Neural progenitor cell (in vitro differentiated cells): ENCODE measurements around the gene CA10. TPM values are rescaled to one million over a fixed set of nuclear protein-coding genes. Genes with fewer than 3 reads are reported as not detected.

Source experiments
- DNase-seq: peaks from one replicate; pipeline ENCODE4 v3.0.0-alpha.2; 2016; ENCODE audit warnings: low spot score
- H2AFZ ChIP-seq: fragments of 200-600 bp; sonication (generic); replicated peaks from 2 replicates; pipeline ENCODE4 v1.6.1; 2016; ENCODE audit warnings: antibody characterized with exemption
- H3F3A ChIP-seq: fragments of 200-600 bp; sonication (generic); 2 replicates; pipeline ENCODE4 v1.6.1; 2016; ENCODE audit warnings: antibody characterized with exemption, low read depth
- H3K27ac ChIP-seq: fragments of 200-600 bp; sonication (generic); 2 replicates; pipeline ENCODE4 v1.5.1; 2016; ENCODE audit warnings: mild to moderate bottlenecking
- H3K27me3 ChIP-seq: fragments of 200-600 bp; sonication (generic); 2 replicates; pipeline ENCODE4 v1.6.1; 2016; ENCODE audit warnings: mild to moderate bottlenecking, moderate library complexity
- H3K36me3 ChIP-seq: fragments of 200-600 bp; sonication (generic); 2 replicates; pipeline ENCODE4 v1.5.1; 2016
- H3K4me1 ChIP-seq: fragments of 200-600 bp; sonication (generic); 2 replicates; pipeline ENCODE4 v1.6.1; 2016; ENCODE audit warnings: mixed run types
- H3K4me2 ChIP-seq: fragments of 200-600 bp; sonication (generic); 2 replicates; pipeline ENCODE4 v1.6.1; 2016
- H3K4me3 ChIP-seq: fragments of 200-600 bp; sonication (generic); 2 replicates; pipeline ENCODE4 v1.5.1; 2016
- H3K79me2 ChIP-seq: fragments of 200-600 bp; sonication (generic); 2 replicates; pipeline ENCODE4 v1.6.1; 2016; ENCODE audit warnings: low read depth
- H3K9ac ChIP-seq: fragments of 200-600 bp; sonication (generic); 2 replicates; pipeline ENCODE4 v1.6.1; 2016
- H3K9me3 ChIP-seq: fragments of 200-600 bp; sonication (generic); 2 replicates; pipeline ENCODE4 v1.5.1; 2016; ENCODE audit warnings: low read depth
- H4K20me1 ChIP-seq: fragments of 200-600 bp; sonication (generic); 2 replicates; pipeline ENCODE4 v1.6.1; 2016; ENCODE audit warnings: low read depth
- H3K27ac Mint-ChIP-seq: 3 replicates; pipeline ENCODE4 v1.8.0; 2021; ENCODE audit warnings: mixed read lengths
- H3K27me3 Mint-ChIP-seq: 2 replicates; pipeline ENCODE4 v1.8.0; 2022; ENCODE audit warnings: low read depth, mild to moderate bottlenecking, inconsistent platforms, moderate library complexity, mixed read lengths; ENCODE audit not compliant: insufficient read depth
- H3K36me3 Mint-ChIP-seq: 3 replicates; pipeline ENCODE4 v1.8.0; 2021; ENCODE audit warnings: mixed read lengths
- H3K4me1 Mint-ChIP-seq: 3 replicates; pipeline ENCODE4 v1.8.0; 2021; ENCODE audit warnings: mixed read lengths
- H3K4me3 Mint-ChIP-seq: 3 replicates; pipeline ENCODE4 v1.8.0; 2021; ENCODE audit warnings: mild to moderate bottlenecking, moderate library complexity, mixed read lengths
- H3K9me3 Mint-ChIP-seq: 3 replicates; pipeline ENCODE4 v1.8.0; 2020; ENCODE audit warnings: mixed read lengths
- EZH2 ChIP-seq: fragments of 200-600 bp; sonication (generic); IDR thresholded peaks from 2 replicates; pipeline ENCODE4 v1.6.1; 2017; ENCODE audit warnings: antibody characterized with exemption, mild to moderate bottlenecking, moderate library complexity
- EZH2phosphoT487 ChIP-seq: fragments of 200-600 bp; sonication (generic); IDR thresholded peaks from 2 replicates; pipeline ENCODE4 v1.6.1; 2017; ENCODE audit warnings: antibody characterized with exemption
- total RNA-seq: library from RNA; depleted of rRNA; stranded (reverse); fragments of >200 nt; gene quantifications from 2 replicates; pipeline ENCODE4 v1.2.3, GENCODE V29; 2015; ENCODE audit warnings: low replicate concordance
- TF ChIP-seq, protein P1 (sequence below): fragments of 200-600 bp; sonication (generic); IDR thresholded peaks from 2 replicates; pipeline ENCODE4 v1.5.1; 2017; ENCODE audit warnings: antibody characterized with exemption, mild to moderate bottlenecking

CA10 gene
- total RNA-seq, 1 donor from 2014 or later: 0.65 TPM

DNA sequence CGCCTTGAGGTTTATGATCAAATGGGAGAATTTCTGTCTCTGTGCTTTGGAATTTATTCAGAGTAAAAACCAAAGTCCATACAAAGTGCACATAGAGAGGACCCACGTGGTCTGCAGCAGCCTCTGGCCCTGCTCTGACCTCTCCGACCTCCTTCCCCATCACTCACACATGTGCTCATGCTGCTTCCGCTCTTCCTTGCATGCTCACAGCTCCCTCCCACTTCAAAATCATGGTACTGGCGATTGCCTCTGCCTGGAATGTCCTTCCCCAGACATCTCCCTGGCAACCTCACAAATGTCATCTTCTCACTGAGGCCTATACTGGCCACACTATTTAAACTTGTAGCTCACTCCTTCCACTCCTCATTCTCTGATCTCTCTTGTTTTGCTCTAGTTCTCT, 418.0 kb downstream of the CA10 start:
- Histone ChIP-seq H3F3A (no peaks in the 10 kb centered on the region), H4K20me1 (no peaks in the 10 kb centered on the region), H3K9me3 (no peaks in the 10 kb centered on the region), H3K4me3 (no peak overlapping the region), H3K9ac (no peak overlapping the region), H3K27ac (no peak overlapping the region), H3K27me3 (no peaks in the 10 kb centered on the region), H3K4me1 (peaks cover 16% of the 10 kb centered on the region), H3K4me2 (no peak overlapping the region), H2AFZ (no peak overlapping the region), H3K36me3 (no peaks in the 10 kb centered on the region), H3K79me2 (no peaks in the 10 kb centered on the region)
- DNase-seq: no peak
- TF ChIP-seq EZH2 (no peak), EZH2phosphoT487 (no peak)
- TF ChIP-seq, protein P1, sequence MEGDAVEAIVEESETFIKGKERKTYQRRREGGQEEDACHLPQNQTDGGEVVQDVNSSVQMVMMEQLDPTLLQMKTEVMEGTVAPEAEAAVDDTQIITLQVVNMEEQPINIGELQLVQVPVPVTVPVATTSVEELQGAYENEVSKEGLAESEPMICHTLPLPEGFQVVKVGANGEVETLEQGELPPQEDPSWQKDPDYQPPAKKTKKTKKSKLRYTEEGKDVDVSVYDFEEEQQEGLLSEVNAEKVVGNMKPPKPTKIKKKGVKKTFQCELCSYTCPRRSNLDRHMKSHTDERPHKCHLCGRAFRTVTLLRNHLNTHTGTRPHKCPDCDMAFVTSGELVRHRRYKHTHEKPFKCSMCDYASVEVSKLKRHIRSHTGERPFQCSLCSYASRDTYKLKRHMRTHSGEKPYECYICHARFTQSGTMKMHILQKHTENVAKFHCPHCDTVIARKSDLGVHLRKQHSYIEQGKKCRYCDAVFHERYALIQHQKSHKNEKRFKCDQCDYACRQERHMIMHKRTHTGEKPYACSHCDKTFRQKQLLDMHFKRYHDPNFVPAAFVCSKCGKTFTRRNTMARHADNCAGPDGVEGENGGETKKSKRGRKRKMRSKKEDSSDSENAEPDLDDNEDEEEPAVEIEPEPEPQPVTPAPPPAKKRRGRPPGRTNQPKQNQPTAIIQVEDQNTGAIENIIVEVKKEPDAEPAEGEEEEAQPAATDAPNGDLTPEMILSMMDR: no peak
- H3K27me3 Mint-ChIP-seq: peaks cover 3% of the 10 kb centered on the region
- no peak overlapping the region for H3K4me3 Mint-ChIP-seq
- H3K4me1 Mint-ChIP-seq: peaks cover 63% of the 10 kb centered on the region
- peaks cover 2% of the 10 kb centered on the region for H3K9me3 Mint-ChIP-seq
- no peak overlapping the region for H3K27ac Mint-ChIP-seq
- H3K36me3 Mint-ChIP-seq: no peaks in the 10 kb centered on the region

DNA sequence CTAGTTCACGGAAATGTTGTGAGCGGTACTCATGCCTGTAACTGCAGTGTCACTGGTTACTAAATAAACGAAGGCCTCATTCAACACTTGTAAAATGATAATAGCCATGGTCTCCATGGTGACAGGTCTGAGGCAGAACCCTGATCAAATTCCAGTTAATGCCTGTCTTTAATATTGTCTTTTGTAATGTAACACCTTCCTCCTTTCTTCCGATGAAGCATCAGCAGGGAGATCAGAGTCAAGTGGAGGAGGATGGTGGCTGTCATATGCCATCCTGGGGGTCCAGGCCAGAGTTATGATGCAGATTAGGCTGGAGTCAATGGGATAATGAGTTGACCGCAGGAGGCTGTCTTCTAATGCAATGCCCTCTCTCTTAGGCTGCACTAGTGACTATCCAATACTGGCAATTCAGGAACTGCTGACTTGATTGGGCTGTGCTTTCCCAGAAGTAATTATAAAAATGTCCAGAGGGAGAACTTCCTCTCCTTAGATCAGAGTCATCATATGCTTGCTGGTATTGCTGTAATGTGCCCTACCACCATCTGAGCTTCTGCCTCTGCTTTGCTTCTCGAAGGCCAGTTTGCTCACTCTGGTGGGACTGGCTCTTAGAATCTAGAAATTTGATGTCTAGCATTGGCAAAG, 419.1 kb downstream of the CA10 start:
- no peak overlapping the region for H2AFZ ChIP-seq
- TF ChIP-seq EZH2 (no peak), EZH2phosphoT487 (no peak)
- TF ChIP-seq, protein P1: no peak
- H3K9me3 ChIP-seq: no peaks in the 10 kb centered on the region
- no peak overlapping the region for H3K27ac Mint-ChIP-seq
- no peak overlapping the region for H3K4me3 ChIP-seq
- peaks cover 16% of the 10 kb centered on the region for H3K4me1 ChIP-seq
- H3K9ac ChIP-seq: no peak overlapping the region
- H3K27ac ChIP-seq: no peak overlapping the region
- H3K27me3 ChIP-seq: no peaks in the 10 kb centered on the region
- H3K27me3 Mint-ChIP-seq: peaks cover 3% of the 10 kb centered on the region
- H4K20me1 ChIP-seq: no peaks in the 10 kb centered on the region
- H3K79me2 ChIP-seq: no peaks in the 10 kb centered on the region
- H3K4me1 Mint-ChIP-seq: peaks cover 57% of the 10 kb centered on the region
- H3K4me2 ChIP-seq: no peak overlapping the region
- H3K36me3 Mint-ChIP-seq: no peaks in the 10 kb centered on the region
- peaks cover under 1% of the 10 kb centered on the region for H3F3A ChIP-seq
- no peak for DNase-seq
- H3K4me3 Mint-ChIP-seq: no peak overlapping the region
- H3K36me3 ChIP-seq: no peaks in the 10 kb centered on the region
- peaks cover 11% of the 10 kb centered on the region for H3K9me3 Mint-ChIP-seq

DNA sequence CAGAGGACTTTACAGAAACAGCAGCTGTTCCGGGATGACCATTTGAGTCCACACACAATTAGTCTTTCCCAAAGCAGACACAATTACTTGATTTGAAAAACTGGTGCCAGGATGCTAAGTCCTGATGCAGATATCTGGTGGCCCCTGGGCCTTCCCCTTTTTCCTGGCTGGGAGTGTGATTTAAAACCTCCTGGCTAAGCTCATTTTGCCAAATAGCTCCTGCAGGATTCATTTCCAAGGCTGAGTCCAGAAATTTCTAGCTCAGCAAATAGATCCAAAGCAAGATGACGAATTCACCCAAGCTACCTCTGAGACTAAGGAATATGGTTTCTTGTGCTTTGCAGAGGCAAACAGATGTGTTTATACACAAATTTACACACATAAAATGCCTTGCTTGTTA, 422.2 kb downstream of the CA10 start:
- Histone ChIP-seq H4K20me1 (no peaks in the 10 kb centered on the region), H2AFZ (no peak overlapping the region), H3K9ac (no peak overlapping the region), H3K4me3 (no peak overlapping the region), H3K4me1 (peaks cover 35% of the 10 kb centered on the region), H3K36me3 (no peaks in the 10 kb centered on the region), H3K79me2 (no peaks in the 10 kb centered on the region), H3K27ac (no peak overlapping the region), H3F3A (peaks cover 26% of the 10 kb centered on the region), H3K4me2 (no peak overlapping the region), H3K27me3 (no peaks in the 10 kb centered on the region), H3K9me3 (no peaks in the 10 kb centered on the region)
- TF ChIP-seq EZH2 (no peak), EZH2phosphoT487 (no peak)
- TF ChIP-seq, protein P1: no peak
- Mint-ChIP-seq H3K9me3 (peaks cover 18% of the 10 kb centered on the region), H3K4me3 (no peak overlapping the region), H3K27me3 (peaks cover 3% of the 10 kb centered on the region), H3K4me1 (peaks cover 70% of the 10 kb centered on the region), H3K36me3 (no peaks in the 10 kb centered on the region), H3K27ac (peak overlapping the region; percentile 1)
- DNase-seq: no peak
